NT2/D1 (cell line): Measurements from ENCODE around the gene AREG.

Experiments
- DNase-seq: peaks from one replicate; pipeline ENCODE4 v3.0.0-alpha.2; 2011; ENCODE audit warnings: low read depth, low spot score
- H3K27me3 ChIP-seq: 2 replicates; pipeline ENCODE4 v1.6.0; 2011; ENCODE audit warnings: mild to moderate bottlenecking; ENCODE audit not compliant: insufficient read length, insufficient read depth
- H3K36me3 ChIP-seq: 2 replicates; pipeline ENCODE4 v1.6.1; 2011; ENCODE audit warnings: mild to moderate bottlenecking, low read length, mixed read lengths; ENCODE audit not compliant: insufficient read depth, insufficient read length
- H3K4me1 ChIP-seq: 2 replicates; pipeline ENCODE4 v1.5.1; 2011; ENCODE audit not compliant: insufficient read depth, insufficient read length
- H3K4me3 ChIP-seq: 2 replicates; pipeline ENCODE4 v1.5.1; 2011; ENCODE audit warnings: low read depth; ENCODE audit not compliant: insufficient read length
- H3K9ac ChIP-seq: 2 replicates; pipeline ENCODE4 v1.6.0; 2011; ENCODE audit warnings: low read depth; ENCODE audit not compliant: insufficient read length
- H3K9me3 ChIP-seq: 2 replicates; pipeline ENCODE4 v1.5.1; 2011; ENCODE audit warnings: mild to moderate bottlenecking, low read length; ENCODE audit not compliant: insufficient read depth
- SUZ12 ChIP-seq: IDR thresholded peaks from 2 replicates; pipeline ENCODE4 v1.6.1; 2011; ENCODE audit not compliant: insufficient read length, insufficient read depth; ENCODE audit errors: extremely low read depth
- YY1 ChIP-seq: IDR thresholded peaks from 2 replicates; pipeline ENCODE4 v1.6.1; 2011; ENCODE audit not compliant: insufficient read length, insufficient read depth
- ZNF274 ChIP-seq: IDR thresholded peaks from 2 replicates; pipeline ENCODE4 v1.6.1; 2011; ENCODE audit warnings: mild to moderate bottlenecking, low read depth, low read length

The AREG gene

DNA sequence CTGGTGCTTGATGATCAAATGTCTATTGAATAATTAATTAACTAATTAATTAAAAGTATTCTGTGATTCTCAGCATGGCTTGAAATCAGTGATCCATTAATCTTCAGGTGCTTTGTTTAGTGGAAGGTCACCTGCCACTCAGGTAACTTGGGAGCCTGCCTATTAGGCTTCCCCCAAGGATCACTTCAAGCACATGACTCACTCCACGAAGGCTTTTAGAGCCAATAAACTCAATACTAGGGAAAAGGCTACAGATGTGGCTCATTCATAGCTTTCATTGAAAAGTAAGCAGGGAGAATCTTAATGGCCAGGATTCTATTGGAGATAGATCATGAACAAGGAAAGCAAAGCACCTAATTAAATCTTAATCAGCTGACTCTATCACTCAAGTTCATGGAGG is 21.3 kb downstream of the AREG start:
- Histone ChIP-seq H3K9me3 (no peaks in the 10 kb centered on the region), H3K4me1 (no peaks in the 10 kb centered on the region), H3K36me3 (no peaks in the 10 kb centered on the region), H3K4me3 (no peak overlapping the region), H3K27me3 (no peaks in the 10 kb centered on the region), H3K9ac (no peak overlapping the region)
- TF ChIP-seq ZNF274 (no peak), YY1 (no peak), SUZ12 (no peak)
- no peak for DNase-seq

DNA sequence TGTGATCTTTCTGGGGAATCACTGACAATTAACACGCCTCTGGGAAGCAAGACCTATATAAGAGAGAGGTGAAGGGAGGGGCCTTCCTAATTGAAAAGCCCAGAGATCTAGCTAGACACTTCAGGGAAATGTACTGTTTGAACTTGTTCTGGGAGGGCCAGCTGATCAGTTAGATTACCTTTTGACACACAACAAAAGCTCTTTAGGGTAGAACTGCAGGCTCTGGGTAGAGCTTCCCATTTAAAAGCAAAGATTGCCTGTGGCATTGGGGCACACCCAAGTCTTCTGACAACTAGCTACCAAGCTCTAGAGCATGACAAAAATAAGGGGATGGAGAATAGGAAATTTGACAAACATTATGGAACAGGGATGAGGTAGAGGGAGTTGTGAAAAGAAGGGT is 26.3 kb downstream of the AREG start:
- Histone ChIP-seq H3K4me3 (no peak overlapping the region), H3K27me3 (no peaks in the 10 kb centered on the region), H3K9ac (no peak overlapping the region), H3K9me3 (no peaks in the 10 kb centered on the region), H3K4me1 (no peaks in the 10 kb centered on the region), H3K36me3 (no peaks in the 10 kb centered on the region)
- TF ChIP-seq YY1, result no peak
- TF ChIP-seq SUZ12, result no peak
- TF ChIP-seq ZNF274, result no peak
- DNase-seq, result no peak

DNA sequence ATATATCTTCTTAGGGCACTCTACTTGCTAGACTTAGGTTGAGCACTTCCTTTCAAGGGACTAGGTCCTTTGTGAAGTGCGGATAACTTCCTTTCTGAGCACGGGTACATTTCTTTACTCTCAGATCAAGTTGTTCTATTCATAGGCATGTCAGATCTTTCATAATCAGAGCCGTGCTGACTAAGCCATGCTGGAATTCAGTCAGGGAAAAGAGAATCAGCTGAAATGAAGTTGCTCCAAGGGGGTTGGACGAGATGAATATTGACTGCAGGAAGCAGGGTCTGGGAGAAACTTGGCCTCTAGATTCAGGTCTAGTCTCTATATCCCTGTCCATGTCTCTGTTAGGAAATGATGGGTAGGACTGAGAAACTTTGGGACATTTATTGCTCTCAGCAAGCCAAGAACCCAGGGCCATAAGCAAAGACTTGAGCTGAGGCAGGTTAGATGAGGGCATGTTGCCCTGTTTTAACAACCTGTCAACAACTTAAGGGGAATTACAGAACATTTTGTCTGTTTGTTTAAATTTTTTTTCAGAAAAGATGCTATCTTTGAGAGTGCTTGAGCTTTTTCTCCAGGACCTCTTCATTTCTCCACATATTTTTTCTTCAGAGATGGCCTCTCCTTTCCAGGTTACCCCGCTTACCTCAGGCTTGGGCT is 28.3 kb downstream of the AREG start:
- DNase-seq, result no peak
- Histone ChIP-seq H3K4me1 (no peaks in the 10 kb centered on the region), H3K36me3 (no peaks in the 10 kb centered on the region), H3K27me3 (no peaks in the 10 kb centered on the region), H3K9ac (no peak overlapping the region), H3K4me3 (no peak overlapping the region), H3K9me3 (no peaks in the 10 kb centered on the region)
- TF ChIP-seq ZNF274, result no peak
- no peak for TF ChIP-seq YY1
- TF ChIP-seq SUZ12, result no peak

DNA sequence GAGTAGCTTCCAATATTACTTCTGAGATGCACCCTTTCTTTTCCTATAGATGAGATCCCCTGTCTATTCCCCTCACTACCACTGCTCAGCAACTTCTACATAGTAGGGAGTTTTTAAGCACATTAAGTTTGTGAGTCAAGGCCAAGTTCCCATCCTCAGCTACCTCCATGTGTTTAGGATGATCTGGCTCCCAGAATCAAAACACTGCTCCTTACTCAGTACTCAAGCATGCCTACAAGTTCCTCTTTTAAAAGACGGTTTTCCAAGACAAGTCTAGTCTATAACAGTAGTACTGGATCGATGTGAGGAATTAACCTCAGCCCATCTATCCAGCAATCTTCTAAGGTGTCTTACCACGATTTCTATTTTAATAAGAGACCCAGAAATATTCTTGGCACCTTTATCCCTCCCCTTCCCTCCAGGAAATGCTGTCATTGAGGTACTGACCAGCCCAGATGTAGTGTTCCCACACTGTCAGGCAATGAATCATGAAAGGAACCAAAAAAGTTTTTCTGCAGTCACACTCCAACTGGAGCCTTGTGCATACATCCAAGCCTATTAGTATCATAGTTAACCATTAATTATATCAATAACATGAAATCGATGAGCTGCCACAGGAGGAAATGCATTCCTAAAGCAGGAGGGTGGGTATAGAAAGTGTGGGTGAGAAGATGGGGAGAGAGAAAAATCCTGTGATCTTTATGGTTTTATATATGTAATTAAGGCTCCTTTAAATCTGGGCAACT is 29.6 kb downstream of the AREG start:
- Histone ChIP-seq H3K36me3 (no peaks in the 10 kb centered on the region), H3K4me1 (no peaks in the 10 kb centered on the region), H3K9ac (no peak overlapping the region), H3K4me3 (no peak overlapping the region), H3K27me3 (no peaks in the 10 kb centered on the region), H3K9me3 (no peaks in the 10 kb centered on the region)
- TF ChIP-seq YY1 (no peak), SUZ12 (no peak)
- no peak for DNase-seq

DNA sequence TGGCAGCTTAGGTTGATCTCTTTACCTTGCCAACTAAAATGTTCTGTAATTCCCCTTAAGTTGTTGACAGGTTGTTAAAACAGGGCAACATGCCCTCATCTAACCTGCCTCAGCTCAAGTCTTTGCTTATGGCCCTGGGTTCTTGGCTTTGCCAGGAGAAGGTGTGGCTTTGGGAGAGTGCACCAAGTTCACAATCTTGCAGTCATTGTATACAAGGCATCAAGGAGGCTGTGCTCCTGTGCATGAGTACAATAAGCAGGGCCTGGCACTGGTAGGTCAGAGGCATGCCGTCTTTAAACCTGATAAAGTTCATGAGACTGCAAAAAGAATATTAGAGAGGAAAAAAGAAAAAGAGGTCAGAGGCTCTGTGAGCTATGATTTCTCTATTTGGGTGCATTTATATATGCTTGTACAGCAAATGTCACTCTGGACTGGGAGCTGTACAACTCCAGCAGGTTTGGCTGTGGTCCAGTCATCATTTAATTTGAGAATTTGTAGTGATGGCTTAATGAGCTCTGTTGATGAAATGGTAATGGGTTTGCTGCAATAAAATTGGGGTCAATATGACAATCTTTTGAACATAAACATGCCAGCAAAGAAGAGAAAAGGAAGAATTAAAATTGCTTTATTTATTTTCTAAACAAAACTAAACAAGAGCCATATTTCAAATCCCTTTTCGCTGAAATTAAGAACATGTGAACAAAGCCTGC is 30.3 kb downstream of the AREG start:
- Histone ChIP-seq H3K36me3 (no peaks in the 10 kb centered on the region), H3K9me3 (no peaks in the 10 kb centered on the region), H3K27me3 (no peaks in the 10 kb centered on the region), H3K4me3 (no peak overlapping the region), H3K4me1 (no peaks in the 10 kb centered on the region), H3K9ac (no peak overlapping the region)
- TF ChIP-seq ZNF274 (no peak), SUZ12 (no peak)
- no peak for DNase-seq

DNA sequence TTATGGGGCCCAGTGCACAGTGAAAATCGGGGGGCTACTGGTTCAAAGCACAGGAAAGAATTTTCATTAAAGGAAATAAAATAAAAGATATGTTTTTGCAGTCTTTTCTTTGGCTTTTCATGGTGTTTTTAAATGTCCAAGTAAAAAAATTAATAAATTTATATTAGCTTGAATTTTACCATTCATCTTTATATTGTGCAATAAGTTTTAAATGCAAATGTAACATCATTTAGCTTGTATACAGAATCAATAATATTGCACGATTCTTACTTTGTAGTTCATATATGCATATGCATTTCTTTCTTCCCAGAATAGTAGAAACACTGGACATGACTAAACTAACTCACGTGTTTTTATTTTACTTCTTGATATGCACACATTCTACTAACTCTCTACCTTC is 31.0 kb downstream of the AREG start:
- Histone ChIP-seq H3K36me3 (no peaks in the 10 kb centered on the region), H3K9ac (no peak overlapping the region), H3K27me3 (no peaks in the 10 kb centered on the region), H3K4me3 (no peak overlapping the region), H3K4me1 (no peaks in the 10 kb centered on the region), H3K9me3 (no peaks in the 10 kb centered on the region)
- TF ChIP-seq SUZ12 (no peak), ZNF274 (no peak), YY1 (no peak)
- DNase-seq, result no peak

DNA sequence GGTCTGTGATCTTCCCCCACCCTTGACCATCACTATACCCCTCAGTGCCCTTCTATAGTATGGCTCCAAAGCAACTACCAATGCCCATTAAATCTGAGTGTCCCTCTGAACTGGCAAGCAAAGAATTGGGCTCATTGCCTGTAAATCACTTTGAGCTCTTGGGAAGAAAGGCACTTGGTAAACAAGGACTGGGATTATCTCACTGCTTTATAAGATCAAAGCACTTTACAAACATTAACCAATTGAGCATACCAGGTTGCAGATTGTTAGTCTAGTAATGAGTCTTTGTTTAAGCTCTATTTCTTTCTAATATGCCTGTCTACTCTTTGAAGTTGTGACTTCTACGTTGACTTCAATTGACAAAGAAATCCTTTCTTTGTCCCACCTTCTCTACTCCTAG is 34.1 kb downstream of the AREG start:
- no peak for DNase-seq
- H3K36me3 ChIP-seq, result no peaks in the 10 kb centered on the region
- H3K4me1 ChIP-seq, result no peaks in the 10 kb centered on the region
- no peak overlapping the region for H3K4me3 ChIP-seq
- no peak overlapping the region for H3K9ac ChIP-seq
- TF ChIP-seq ZNF274 (no peak), SUZ12 (no peak), YY1 (no peak)
- H3K9me3 ChIP-seq, result no peaks in the 10 kb centered on the region
- H3K27me3 ChIP-seq, result no peaks in the 10 kb centered on the region

DNA sequence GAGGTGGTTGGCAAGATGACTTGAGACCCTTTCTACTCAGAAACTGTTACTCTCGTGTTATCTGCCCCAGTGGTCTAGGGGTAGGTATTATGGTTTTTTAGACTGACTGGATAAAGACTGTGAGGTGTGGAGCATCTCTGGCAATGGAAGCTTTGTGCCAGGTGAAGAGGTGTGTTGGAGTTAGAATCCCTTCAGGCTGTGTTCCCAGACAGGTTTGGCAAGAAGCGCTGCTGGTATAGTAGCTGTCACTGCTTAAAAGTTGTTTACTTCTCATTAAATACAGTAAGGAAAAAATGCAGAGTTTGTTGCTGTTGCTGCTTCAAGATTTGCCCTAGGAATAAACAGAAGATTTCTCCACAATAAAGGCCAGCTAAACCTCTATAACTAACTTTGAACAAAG is 35.3 kb downstream of the AREG start:
- H3K9ac ChIP-seq, result no peak overlapping the region
- no peak for DNase-seq
- no peaks in the 10 kb centered on the region for H3K4me1 ChIP-seq
- no peaks in the 10 kb centered on the region for H3K9me3 ChIP-seq
- H3K27me3 ChIP-seq, result no peaks in the 10 kb centered on the region
- no peak overlapping the region for H3K4me3 ChIP-seq
- H3K36me3 ChIP-seq, result no peaks in the 10 kb centered on the region
- TF ChIP-seq ZNF274 (no peak), YY1 (no peak), SUZ12 (no peak)
